ENCODE measurements around the gene PPP6R2.

Gene PPP6R2

DNA sequence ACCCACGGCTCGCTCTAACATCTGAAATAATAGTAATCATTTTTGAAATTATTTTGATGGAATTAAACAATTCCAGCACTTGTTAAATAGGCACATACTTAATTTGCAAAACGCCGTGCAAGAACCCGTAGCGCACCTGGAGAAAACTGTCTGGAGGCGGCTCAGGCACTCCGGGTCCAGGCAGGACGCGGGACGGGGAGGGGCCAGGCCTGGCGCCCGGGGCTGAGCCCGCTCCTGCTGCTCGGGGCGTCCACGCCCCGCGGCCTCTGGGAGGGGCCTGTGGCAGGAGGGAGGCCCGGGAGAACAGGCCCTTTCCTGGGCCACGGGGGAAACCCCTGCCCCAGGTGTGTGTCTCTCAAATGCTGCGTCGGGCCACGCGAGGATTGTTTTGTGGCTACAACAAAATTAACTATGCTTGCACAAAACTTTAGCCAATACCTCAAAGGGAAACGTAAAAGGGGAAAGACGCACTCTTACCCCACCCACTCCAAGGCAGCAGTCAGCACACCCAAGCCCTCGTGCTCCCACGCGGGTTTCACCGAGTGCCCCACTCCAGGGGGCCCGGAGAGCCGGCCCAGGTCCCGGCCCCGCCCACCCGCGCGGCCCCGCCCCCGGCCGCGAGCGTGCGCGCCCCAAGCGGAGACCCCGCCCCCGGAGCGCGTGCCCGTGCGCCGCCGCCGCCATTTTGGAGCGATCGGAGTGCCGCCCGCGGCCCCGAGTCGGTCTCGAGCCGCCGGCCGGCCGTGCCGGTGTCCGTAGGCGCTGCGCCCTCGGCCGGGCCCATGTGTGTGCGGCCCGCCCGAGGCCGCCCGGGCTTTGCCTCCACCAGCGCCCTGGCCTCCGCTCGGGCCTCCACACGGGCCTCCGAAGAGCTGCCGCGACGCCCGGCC is at the start of gene PPP6R2:
Gene PPP6R2, plus strand, starts transcription at position 677 of the 890 bp plus-strand sequence. CDS start 50,582 bp downstream, outside the sequence.
- DNase-seq, result peak; percentile 66

GRCh38 chr22:50293441-50294318 is 49.4 kb upstream of the PPP6R2 start:
- DNase-seq, result no peak

DNA sequence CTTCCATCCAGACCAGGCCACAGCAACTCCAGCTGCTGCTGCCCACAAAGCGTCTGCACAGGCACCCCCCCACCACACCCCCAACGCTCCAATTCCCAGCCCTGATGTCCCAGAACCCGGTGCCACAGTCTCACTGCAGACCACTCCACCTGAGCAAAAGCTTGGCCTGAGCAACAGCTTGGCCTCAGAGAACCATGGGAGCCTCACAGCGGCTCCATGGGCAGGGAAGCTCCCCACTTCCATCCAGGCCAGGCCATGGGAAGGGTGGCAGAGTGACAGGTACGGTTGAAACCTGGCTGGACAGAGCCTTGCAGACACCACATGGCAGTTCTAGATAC is 48.8 kb upstream of the PPP6R2 start:
- DNase-seq, result no peak

DNA sequence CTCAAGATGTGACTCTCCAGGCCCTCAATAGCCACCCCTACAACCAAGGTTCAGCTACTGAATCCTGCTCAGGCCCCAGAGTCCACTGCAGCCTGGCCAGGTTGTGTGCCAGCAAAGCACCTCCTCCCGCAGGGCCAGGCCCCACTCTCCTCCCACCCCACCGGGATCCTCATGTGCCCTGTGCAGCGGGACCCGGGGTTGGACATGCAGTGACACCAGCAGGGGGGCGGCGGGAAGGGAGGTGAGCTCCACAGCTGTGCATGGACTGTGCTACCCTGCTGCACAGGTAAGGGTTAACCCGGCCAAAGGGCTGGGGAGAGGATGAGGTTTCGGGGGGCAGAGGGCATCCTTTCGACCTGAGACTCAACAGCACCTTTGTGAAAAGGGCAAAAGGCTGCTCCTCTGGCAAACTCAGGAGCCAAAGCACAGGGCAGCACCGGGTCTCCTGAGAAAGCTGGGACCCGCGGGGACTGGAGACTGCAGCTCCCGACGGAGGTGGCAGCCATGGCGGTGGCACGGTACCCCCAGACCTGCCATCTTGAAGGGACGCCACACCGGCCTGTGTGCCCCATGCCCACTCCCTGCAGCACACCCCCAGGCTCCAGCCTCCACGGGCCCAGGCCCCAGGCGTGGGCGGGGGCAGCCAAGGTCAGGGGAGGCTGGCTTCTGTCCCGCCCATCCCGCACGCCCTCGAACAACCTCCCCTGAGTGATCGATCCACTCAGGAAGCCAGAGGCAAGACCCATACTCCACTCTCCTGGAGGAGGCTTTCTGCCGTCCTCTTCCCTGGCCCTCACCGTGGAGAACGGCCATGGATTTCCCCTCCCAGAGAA is 46.3 kb upstream of the PPP6R2 start:
- DNase-seq, result no peak

GRCh38 chr22:50297510-50298265 is 45.4 kb upstream of the PPP6R2 start:
- no peak for DNase-seq

GRCh38 chr22:50298266-50298637 is 44.9 kb upstream of the PPP6R2 start:
- no peak for DNase-seq

- DNase-seq, result peak; percentile 10
Observed at GRCh38 chr22:50298937-50299784, 44.0 kb upstream of the PPP6R2 start.

DNA sequence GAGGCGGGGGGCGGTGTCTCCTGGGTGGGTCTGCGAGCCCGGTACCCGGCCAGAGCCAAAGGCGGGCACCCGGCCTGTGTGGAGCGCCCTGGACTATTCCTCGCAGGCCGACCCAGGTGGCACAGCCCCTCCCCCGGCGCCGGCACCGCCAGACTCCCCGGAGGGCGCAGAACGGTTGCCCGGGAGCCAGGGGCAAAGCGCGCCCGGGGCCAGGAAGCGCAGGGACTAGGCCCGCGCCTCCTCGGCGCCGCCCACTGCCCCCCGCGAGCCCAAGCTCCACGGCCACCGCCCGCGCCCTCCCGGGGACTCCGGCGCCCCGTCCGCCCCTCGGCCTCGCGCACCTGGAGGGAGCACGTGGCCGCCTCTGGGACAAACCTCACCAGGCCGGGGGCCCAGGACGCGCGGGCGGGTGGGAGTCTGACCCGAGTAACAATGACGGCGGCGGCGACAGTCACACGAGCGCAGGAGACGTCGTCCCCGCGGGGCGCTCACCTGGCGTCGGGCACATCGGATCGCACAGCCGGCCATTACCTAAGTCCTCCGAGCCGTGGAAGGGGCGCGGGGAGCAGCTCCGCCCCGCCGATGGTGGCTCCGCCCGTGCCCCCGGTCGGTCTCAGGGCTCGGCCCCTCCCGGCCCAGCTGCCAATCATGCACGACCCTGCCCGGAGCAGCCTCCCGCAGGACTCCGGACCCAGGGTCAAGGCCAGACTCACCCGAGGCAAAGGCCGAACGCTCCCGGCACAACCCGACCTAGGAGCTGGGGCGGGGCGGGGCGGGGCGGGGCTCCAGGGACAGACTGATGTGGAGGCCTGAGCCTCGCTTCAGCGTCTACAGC is 43.1 kb upstream of the PPP6R2 start:
- DNase-seq, result peak; percentile 13

- no peak for DNase-seq
Observed at GRCh38 chr22:50300620-50301257, 42.4 kb upstream of the PPP6R2 start.

DNA sequence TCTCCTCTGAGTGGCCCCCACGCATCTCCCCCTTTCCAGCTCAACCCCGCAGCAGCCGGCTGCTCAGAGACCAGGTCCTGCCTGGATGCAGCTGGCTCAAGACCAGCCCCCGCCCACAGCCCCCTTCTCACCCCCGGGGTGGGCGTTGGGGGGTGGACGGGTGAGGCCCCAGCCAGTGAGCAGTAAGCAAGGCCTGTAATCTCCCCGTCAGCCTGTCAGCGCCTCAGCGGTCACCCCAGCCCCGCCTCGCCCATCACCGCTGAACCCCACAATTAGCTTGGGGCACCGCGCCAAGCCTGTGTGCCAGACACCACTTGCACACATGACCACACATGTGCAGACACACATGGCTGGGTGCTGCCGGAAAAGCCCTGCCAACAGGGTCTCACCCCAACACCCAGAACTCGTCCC is 41.5 kb upstream of the PPP6R2 start:
- peak; percentile 89 for DNase-seq

DNA sequence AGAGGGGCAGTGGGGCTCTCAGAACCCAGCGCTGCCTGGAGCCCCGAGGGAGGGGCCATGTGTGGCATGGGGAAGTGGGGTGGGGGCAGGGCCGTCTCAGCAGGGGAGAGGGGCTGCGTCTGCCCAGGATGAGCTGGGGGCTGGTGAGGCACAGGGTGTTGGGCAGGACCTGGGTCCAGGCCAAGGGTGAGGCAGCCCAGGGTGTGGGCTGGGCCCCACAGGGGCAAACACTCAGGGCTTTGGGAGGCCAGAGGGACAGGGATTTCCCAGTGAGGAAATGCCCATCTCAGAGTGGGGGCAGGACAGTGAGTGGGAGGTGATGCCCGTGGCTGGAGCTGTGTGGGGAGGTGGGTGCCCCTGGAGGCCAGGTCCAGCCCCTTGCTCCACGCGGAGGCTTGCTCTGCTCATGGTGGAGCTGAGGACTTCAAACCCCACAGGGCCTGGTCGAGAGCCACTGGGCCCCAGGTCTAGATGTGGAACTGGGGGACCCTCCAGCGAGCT is 41.0 kb upstream of the PPP6R2 start:
- DNase-seq, result no peak

DNA sequence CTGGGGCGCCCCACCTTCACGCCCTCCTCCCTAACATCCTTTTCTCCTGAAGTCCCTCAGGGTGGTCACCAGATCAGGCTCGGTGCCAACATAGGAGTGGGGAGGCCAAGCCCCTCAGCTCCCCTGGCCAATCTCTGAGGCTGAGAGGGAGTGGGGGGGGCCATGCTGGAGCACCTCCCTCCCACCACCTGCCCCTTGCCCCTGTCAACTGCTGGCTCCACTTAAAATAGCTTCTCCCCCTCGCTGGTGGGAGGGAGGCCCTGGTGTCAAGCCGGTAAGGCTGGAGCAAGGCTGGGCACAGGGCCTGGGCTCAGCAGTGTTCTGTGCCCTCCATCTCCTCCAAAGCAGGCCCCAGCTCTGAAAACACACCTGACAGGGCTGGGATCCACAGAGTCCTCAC is 40.6 kb upstream of the PPP6R2 start:
- DNase-seq, result peak; percentile 11

- DNase-seq, result no peak
Observed at GRCh38 chr22:50303515-50303847, 39.6 kb upstream of the PPP6R2 start.

DNA sequence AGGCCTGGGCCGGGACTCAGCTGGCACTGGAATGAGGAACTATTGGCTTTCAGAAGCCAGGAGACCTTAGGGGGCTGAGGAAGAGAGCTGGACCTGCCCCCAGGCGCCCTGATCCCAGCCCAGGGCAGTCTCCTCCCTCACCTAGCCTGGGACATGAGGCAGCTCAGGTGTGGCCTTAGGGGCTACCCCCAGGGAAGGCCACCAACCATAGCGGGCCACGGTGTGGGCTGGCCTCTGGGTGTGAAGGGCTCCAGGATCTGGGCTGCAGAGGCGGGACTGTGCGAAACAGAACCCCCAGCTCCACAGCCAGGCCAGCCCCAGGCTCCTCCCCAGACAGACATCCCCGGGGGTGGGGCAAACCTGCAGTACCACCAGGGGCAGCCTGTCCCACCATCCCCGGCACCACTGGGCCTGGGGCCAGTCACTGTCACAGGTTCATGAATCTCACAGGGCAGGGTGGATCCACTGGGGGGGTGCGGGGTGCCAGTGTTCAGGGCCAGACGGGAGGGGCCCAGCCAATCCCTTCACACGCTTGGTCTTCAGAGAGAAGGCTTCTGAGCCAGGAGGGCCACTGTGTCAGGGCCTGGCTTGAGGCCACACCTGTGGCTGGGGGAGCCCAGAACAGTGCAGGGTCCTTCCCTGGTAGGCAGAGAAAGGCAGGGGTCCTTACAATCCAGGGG is 39.1 kb upstream of the PPP6R2 start:
- peak; percentile 24 for DNase-seq

DNA sequence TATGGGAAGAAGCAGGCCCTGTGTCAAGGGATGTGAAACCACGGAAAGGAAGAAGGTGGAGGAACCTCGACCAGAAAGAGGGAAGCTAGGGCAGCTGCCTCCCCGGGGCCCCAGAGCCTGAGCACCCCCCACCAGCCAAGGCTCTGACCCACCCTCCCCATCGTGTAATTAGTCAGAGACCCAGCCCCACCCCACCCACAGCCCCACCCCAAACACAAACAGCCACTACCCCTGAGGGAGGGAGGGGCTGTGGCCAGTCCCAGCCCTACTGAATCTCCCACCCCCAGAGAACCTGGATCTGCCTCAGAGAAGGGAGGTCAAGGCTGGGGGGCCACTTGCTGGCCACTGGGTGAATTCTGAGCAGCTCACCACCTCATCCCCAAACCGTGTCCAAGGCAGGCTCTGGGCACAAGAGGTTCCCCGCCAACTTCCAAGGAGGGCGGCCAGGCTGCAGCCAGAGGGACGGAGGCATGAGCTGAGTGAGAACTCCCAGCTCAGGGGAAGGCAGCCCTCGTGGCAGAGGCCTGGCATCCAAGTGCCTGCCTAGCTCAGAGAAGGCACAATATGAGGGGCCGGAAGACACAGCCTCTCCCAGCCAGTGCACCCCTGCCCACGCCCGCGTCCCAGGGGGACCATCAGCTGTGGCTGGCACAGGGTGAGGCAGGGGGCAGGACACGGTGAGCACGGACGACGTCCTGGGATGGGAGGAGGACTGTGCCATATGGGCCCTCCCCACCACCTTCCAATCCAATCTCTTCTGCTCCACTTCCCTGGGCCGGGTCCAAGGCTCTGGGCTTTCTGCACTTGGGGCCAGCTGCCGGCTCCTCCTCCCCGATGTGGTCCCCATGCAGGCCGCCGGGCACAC is 38.4 kb upstream of the PPP6R2 start:
- DNase-seq, result no peak

DNA sequence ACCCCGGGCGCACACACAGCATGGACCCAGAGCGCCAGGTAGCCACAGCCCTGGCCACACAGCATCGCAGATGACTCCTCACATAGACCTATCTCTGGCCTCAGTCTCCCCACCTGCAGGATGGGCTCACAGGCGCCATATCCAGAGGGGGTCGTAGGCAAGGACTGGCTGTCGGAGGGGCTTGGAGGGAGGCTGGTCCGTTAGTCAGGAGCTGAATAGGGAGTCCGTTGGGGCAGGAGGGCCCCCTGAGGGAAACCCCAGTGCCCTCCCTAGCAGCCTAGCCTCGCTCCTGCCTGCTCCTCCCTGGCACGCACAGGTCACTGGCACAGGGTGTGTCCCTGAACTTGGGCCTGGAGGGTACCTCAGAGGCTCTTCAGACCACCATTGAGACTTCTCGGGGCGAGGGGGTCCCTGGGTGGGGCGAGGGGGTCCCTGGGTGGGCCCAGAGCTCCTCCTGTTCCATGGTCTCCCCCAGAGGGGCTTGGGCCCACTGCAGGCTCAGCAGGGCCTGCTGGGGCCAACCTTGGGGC is 37.7 kb upstream of the PPP6R2 start:
- DNase-seq, result no peak

GRCh38 chr22:50305923-50306566 is 37.1 kb upstream of the PPP6R2 start:
- DNase-seq, result peak; percentile 79

All from COR-L47 (cell line).